Hematopoietic multipotent progenitor cell (in vitro differentiated cells): ENCODE results near the gene SEPTIN5. TPM values are rescaled to one million over a fixed set of nuclear protein-coding genes. Genes with fewer than 3 reads are reported as not detected.
"Not testable (repeated sequence)": the region's sequence is repeated elsewhere in the genome, so short reads cannot be mapped to it uniquely, and the experiment has no call there.

ENCODE experiments used
- DNase-seq, 3 donors: peaks; one replicate each; pipeline ENCODE4 v3.0.0-alpha.2; 2011 to 2015; ENCODE audit warnings: low read depth in 2 of 3, low spot score in 2 of 3
- total RNA-seq: library from RNA; depleted of rRNA; stranded (reverse); fragments of >200 nt; gene quantifications from one replicate; pipeline ENCODE4 v1.2.3, GENCODE V29; 2012

Gene SEPTIN5
- total RNA-seq, 1 donor, result 79.4 TPM

GRCh38 chr22:19719050-19719482, 4.8 kb downstream of the SEPTIN5 start:
- no peak for DNase-seq

GRCh38 chr22:19719488-19720021, 5.3 kb downstream of the SEPTIN5 start:
- DNase-seq, result no peak

- no peak for DNase-seq
Observed at GRCh38 chr22:19720150-19720827, 6.0 kb downstream of the SEPTIN5 start.

- DNase-seq, result no peak
Observed at GRCh38 chr22:19720999-19721329, 6.7 kb downstream of the SEPTIN5 start.

- DNase-seq, result no peak
Observed at GRCh38 chr22:19721330-19722177, 7.3 kb downstream of the SEPTIN5 start.

- no peak for DNase-seq
Observed at GRCh38 chr22:19722178-19722981, 8.1 kb downstream of the SEPTIN5 start.

GRCh38 chr22:19722982-19723231, 8.6 kb downstream of the SEPTIN5 start:
- no peak for DNase-seq

- peak in 2 of 3 donors; percentile 65 to 66 for DNase-seq
Observed at GRCh38 chr22:19723232-19723982, 9.1 kb downstream of the SEPTIN5 start, which contains the start of gene GP1BB. GP1BB (plus strand) TSS chr22:19723539; CDS start chr22:19723570, 31 bp downstream.

- peak in 2 of 3 donors; percentile 72 to 74 for DNase-seq
Observed at GRCh38 chr22:19723983-19724827, 9.9 kb downstream of the SEPTIN5 start.

GRCh38 chr22:19724927-19725661, 10.8 kb downstream of the SEPTIN5 start:
- no peak for DNase-seq

- not testable (repeated sequence) for DNase-seq
Observed at GRCh38 chr22:19726064-19726788, 11.9 kb downstream of the SEPTIN5 start.

GRCh38 chr22:19727310-19728150, 13.2 kb downstream of the SEPTIN5 start:
- DNase-seq, result no peak

- no peak for DNase-seq
Observed at GRCh38 chr22:19728271-19728670, 14.0 kb downstream of the SEPTIN5 start.

- no peak for DNase-seq
Observed at GRCh38 chr22:19728836-19729235, 14.5 kb downstream of the SEPTIN5 start.

GRCh38 chr22:19729507-19729906, 15.2 kb downstream of the SEPTIN5 start:
- no peak for DNase-seq

- no peak for DNase-seq
Observed at GRCh38 chr22:19730198-19730597, 15.9 kb downstream of the SEPTIN5 start.

- peak; percentile 72 to 89 (median 74) for DNase-seq
Observed at GRCh38 chr22:19730655-19731360, 16.5 kb downstream of the SEPTIN5 start.
